NCI-H2029 treated with DMSO at 0.1 percent for 48 hours (cell line): ENCODE measurements around the gene SRSF1.

Experiments
- DNase-seq: peaks from one replicate; lab custom pipeline; 2025; lab: John Stamatoyannopoulos, UW

The SRSF1 gene

GRCh38 chr17:58010067-58010799 is 3.2 kb upstream of the SRSF1 start:
- no peak for DNase-seq

- DNase-seq: no peak
These were observed 998 bp upstream of the SRSF1 start for GRCh38 chr17:58007781-58008706.

GRCh38 chr17:58006560-58006923 is 504 bp downstream of the SRSF1 start:
- no peak for DNase-seq

- DNase-seq: no peak
These were observed 1.1 kb downstream of the SRSF1 start for GRCh38 chr17:58005728-58006559.

- no peak for DNase-seq
These were observed 1.9 kb downstream of the SRSF1 start for GRCh38 chr17:58005031-58005727.

GRCh38 chr17:58004060-58004459 is 3.0 kb downstream of the SRSF1 start:
- no peak for DNase-seq

- no peak for DNase-seq
These were observed 4.1 kb downstream of the SRSF1 start for GRCh38 chr17:58002973-58003372.

GRCh38 chr17:58002154-58002948 is 4.7 kb downstream of the SRSF1 start:
- DNase-seq: no peak

GRCh38 chr17:58001461-58002124 is 5.5 kb downstream of the SRSF1 start:
- DNase-seq: no peak

- peak; percentile 56 for DNase-seq
These were observed 7.5 kb downstream of the SRSF1 start for GRCh38 chr17:57999496-58000017.

GRCh38 chr17:57999010-57999495 is 8.0 kb downstream of the SRSF1 start:
- no peak for DNase-seq

GRCh38 chr17:57997085-57997809 is 9.8 kb downstream of the SRSF1 start:
- no peak for DNase-seq

- peak; percentile 21 for DNase-seq
These were observed 11.7 kb downstream of the SRSF1 start for GRCh38 chr17:57995076-57995956.

- no peak for DNase-seq
These were observed 12.6 kb downstream of the SRSF1 start for GRCh38 chr17:57994436-57994835.

- DNase-seq: peak; percentile 65
These were observed 13.3 kb downstream of the SRSF1 start for GRCh38 chr17:57993471-57994365.

GRCh38 chr17:57991537-57991936 is 15.5 kb downstream of the SRSF1 start:
- DNase-seq: no peak

- DNase-seq: no peak
These were observed 17.0 kb downstream of the SRSF1 start for GRCh38 chr17:57990037-57990436.
